HL-60/S4 treated with retinoic acid at 250 ng/mL for 4 days and 3 days (cell line): Measurements from ENCODE around the gene KRT35.

Experiments used
- in situ Hi-C: fragments of 300-500 bp; cut with MboI; formaldehyde crosslinking; loops from 2 replicates; pipeline ENCODE4 v1.7.0; 2022; ENCODE audit warnings: low sequenced_read_pairs

KRT35 gene

GRCh38 chr17:41512546-41513167, 31.7 kb upstream of the KRT35 start:
- in situ Hi-C loops, result no loop called here

GRCh38 chr17:41511716-41512115, 30.8 kb upstream of the KRT35 start:
- in situ Hi-C loops, result no loop called here

GRCh38 chr17:41511116-41511515, 30.2 kb upstream of the KRT35 start:
- in situ Hi-C loops, result no loop called here

- in situ Hi-C loops, result no loop called here
Measured at GRCh38 chr17:41510251-41511065, 29.5 kb upstream of the KRT35 start.

- in situ Hi-C loops, result no loop called here
Measured at GRCh38 chr17:41507315-41507880, 26.4 kb upstream of the KRT35 start.

- in situ Hi-C loops, result no loop called here
Measured at GRCh38 chr17:41505809-41506767, 25.1 kb upstream of the KRT35 start.

GRCh38 chr17:41505007-41505808, 24.3 kb upstream of the KRT35 start, which contains the start of gene KRT13:
TSS of gene KRT13 (minus strand) at chr17:41505612. CDS start at chr17:41505550, 62 bp downstream.
- in situ Hi-C loops, result no loop called here

- in situ Hi-C loops, result no loop called here
Measured at GRCh38 chr17:41504246-41504977, 23.5 kb upstream of the KRT35 start.

GRCh38 chr17:41503202-41503601, 22.3 kb upstream of the KRT35 start:
- in situ Hi-C loops, result no loop called here

- in situ Hi-C loops, result no loop called here
Measured at GRCh38 chr17:41500131-41500911, 19.4 kb upstream of the KRT35 start.

- in situ Hi-C loops, result no loop called here
Measured at GRCh38 chr17:41499714-41500113, 18.8 kb upstream of the KRT35 start.

GRCh38 chr17:41498276-41498675, 17.3 kb upstream of the KRT35 start:
- in situ Hi-C loops, result no loop called here

- in situ Hi-C loops, result no loop called here
Measured at GRCh38 chr17:41496803-41497484, 16.0 kb upstream of the KRT35 start.

- in situ Hi-C loops, result no loop called here
Measured at GRCh38 chr17:41494524-41494923, 13.6 kb upstream of the KRT35 start.

GRCh38 chr17:41492771-41493170, 11.8 kb upstream of the KRT35 start:
- in situ Hi-C loops, result no loop called here

GRCh38 chr17:41492351-41492750, 11.4 kb upstream of the KRT35 start:
- in situ Hi-C loops, result no loop called here

GRCh38 chr17:41491476-41491875, 10.5 kb upstream of the KRT35 start:
- in situ Hi-C loops, result no loop called here
